Measurements from ENCODE around the gene UBE2E2.

UBE2E2 gene

DNA sequence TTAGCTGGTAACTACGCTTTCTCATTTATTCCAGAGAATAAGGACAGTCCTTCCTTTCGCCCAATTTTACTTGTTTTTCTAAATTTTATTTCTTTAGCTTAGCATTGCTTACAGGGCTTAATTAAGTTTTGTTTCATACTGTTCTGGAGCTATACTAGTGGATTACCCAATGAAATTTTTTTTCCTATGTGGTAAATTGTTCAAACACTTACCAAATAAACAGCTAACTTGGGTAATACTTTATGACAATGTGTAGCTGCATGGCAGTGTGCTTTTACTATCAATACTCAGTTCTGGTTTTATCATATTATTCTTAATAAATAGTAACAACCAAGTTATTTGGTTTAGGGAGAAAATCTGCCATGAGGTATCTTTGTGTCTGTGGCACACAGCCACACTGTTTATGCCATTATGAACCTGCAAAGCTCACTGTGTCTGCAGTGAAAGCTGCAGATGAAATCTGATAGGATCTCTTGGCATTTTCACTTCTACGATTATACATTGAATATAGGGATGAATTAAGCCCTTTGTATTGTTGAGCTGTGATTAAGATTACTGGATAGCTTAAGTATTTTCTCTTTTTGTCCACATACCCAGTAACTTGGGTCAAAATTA is 37.2 kb downstream of the UBE2E2 start:
- no peak for DNase-seq (ENCODE audit: low spot score)

DNA sequence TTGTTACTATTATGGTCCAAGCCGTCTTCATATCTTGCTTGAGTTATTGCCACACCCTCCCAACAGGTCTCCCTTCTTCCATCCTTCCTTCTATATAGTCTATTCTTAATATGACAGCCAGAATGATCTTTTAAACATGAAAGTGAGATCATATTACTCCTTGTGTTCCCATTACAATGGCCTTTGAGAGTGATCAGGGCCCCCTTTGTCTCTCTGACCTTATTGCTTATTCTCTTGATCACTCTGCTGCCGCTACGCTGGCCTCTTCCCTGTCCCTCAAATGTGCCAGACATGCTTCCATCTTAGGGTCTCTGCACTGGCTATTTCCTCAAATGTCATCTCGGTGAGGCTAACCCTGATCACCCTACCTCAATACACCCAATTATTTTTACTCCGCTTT is 38.1 kb downstream of the UBE2E2 start:
- no peak for DNase-seq (ENCODE audit: low spot score)

DNA sequence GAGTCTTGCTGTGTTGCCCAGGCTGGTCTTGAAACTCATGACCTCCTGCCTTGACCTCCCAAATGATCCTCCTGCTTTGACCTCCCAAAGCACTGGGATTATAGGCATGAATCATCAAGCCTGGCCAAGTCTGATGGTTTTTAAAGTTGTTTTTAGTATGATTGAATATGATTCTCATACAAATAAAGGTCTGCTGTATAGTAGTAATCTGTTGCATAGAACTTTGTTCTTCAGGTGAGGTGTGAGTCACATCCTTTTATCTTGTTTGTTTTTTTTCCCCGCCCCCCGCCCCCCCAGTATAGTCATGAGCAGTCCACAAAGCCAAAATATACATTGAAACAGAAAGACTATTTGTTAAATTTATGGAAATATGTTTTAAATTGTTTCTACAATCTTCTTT is 39.0 kb downstream of the UBE2E2 start:
- DNase-seq (ENCODE audit: low spot score), result no peak

DNA sequence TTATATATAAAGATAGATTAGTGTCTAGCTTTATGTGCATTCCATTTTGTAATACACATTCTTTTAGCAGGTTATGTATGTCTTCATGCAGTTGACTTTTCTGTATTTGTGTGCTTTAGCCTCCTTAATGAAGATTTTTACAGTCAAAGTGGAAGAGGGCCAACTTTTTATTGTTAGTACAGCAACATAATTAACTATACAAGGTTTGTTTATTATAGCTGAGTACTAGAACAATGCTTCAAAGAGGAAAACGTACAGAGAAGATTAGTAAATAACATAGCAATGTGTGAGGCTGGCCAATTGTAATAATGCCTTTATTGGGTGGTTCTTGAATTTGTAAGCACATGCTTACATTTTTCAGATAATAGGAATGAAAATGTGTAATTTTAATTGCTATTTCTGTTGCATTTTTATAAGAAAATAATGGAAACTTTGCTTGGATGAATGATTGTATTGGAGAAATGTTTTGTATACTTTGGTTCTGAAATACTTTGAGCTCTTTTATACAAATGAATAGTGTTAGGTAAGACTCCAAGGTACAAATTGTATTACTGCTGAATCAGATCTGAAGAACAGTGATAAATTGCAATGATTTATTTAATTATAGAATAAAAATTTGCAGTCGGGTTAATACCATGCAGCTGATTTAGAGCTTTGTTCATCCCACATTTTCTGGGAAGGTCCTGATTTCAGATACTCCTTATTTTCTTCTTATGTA is 41.4 kb downstream of the UBE2E2 start:
- DNase-seq (ENCODE audit: low spot score), result no peak

DNA sequence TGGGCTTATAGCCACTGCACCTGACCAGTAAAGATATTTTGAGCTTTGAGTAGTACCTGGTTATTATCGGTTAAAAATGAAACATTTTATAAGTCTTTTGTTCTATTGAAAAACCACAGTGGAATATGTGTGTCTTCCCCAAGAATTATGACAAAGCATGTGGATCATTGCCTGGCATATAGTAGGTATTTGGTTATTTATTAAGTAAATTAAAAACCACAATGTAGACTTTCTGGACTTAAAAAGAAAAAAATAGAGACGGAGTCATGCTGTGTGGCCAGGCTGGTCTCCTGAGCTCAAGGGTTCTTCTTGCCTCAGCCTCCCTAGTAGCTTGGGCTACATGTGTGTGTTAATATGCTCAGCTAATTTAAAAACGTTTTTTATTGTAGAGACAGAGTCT is 43.5 kb downstream of the UBE2E2 start:
- peak; percentile 87 for DNase-seq (ENCODE audit: low spot score)

DNA sequence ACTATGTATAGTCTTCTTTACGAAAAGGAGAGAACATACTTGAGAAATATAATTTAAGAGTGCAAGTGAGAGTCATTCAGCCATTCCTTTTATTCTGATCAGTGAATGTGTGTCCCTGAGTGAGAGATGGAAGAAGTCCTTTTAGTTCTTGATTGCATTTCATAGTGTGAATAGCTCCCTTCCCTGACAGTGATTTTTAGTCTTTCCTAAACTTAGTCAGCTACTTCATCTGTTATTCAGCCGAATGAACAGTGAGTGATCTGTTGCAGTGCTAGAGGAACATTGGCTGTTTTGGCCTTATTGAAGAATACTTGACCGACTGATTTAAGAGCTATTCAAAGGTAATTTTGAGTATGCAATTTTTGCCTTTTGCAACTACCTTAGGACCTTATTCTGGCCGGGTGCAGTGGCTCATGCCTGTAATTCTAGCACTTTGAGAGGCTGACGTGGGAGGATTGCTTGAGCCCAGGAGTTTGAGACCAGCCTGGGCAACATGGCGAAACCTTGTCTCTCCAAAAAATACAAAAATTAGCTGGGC is 45.5 kb downstream of the UBE2E2 start:
- DNase-seq (ENCODE audit: low spot score), result no peak

DNA sequence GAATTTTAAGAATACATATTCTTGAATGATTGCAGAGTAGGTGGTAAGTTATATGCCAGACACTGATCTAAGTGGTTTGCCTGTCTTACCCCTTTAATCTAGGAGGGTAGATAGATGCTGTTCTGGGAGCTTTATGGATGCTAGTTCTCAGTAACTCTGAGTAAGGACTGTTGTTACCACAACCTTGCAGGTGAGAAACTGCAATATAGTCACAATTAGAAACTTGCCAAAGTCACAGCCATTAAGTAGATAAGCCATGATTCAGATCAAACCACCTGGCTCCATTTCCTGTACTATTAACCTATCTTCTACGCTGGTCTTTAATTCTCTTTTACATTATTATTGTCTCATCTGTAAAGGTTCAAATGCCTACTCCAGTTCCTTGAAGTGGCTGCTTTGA is 46.8 kb downstream of the UBE2E2 start:
- no peak for DNase-seq (ENCODE audit: low spot score)

DNA sequence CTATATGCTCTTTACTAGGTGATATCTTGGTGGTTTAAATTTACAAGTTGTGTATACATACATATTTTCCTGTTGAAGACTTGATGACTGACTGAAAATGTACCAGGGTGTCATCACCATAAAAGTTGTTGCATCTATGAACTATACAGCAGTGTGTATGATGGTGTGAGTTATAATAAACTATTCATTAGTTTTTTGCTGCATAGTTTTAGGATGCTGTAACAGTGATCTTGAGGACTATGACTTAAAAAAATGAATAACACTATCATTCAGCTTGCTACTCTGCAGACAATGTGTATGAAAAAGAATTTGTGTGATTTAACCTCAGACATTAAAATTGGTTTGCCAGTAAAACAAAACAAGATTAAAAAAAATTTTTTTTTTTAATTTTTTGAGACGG is 49.0 kb downstream of the UBE2E2 start:
- DNase-seq (ENCODE audit: low spot score), result no peak

DNA sequence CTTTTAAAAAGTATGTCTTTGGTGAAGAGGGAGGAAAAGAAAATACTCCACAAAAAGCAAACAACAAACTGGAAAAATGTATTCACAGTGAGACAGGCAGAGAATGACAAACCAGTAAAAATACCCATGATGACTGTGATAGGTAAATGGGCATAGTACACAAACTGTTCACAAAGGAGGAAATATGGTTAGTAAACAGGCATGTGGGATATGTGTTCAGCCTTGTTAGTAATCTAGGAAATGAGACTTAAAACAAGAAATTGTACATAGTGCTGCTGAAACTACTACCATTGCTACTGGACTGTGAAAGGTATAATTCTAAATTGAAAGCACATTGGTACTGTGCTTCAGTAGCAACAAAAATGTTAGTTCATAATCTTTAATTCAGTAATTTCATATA is 50.1 kb downstream of the UBE2E2 start:
- peak; percentile 37 for DNase-seq (ENCODE audit: low spot score)

DNA sequence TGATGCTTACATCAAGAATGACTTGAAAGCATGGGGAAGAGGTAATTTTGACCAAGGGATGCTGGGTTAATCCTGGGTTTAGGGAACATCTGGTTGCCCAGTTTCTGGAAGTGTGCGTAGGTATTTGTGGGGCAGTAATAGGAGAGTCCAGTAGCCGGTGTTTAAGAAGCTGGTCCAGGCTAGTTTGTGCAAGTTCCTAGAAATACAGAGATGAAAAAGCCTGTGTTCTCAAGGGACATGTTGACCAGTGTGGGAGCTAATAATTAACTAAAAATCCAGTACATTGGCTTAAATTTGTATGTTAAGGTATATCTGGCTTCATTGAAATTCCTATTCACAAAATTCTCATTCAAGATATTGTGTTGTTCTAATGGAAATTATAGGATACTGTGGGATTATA is 51.2 kb downstream of the UBE2E2 start:
- no peak for DNase-seq (ENCODE audit: low spot score)

DNA sequence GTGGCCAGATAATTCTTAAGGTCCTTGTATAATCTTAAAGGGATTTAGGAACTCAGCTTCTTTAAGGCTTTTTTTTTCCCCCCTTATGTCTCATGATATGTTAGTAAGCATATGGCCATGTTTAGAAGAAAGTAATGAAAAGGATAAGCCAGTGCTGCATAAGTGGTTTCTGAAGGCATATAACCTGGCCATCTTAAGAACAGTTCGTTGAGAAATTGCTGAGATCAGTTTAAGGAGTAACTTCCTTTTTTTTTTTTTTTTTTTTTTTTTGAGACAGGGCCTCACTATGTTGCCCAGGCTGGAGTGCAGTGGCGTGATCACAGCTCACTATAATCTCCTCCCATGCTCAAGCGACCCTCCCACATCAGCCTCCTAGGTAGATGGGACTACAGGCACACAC is 51.7 kb downstream of the UBE2E2 start:
- DNase-seq (ENCODE audit: low spot score), result no peak

DNA sequence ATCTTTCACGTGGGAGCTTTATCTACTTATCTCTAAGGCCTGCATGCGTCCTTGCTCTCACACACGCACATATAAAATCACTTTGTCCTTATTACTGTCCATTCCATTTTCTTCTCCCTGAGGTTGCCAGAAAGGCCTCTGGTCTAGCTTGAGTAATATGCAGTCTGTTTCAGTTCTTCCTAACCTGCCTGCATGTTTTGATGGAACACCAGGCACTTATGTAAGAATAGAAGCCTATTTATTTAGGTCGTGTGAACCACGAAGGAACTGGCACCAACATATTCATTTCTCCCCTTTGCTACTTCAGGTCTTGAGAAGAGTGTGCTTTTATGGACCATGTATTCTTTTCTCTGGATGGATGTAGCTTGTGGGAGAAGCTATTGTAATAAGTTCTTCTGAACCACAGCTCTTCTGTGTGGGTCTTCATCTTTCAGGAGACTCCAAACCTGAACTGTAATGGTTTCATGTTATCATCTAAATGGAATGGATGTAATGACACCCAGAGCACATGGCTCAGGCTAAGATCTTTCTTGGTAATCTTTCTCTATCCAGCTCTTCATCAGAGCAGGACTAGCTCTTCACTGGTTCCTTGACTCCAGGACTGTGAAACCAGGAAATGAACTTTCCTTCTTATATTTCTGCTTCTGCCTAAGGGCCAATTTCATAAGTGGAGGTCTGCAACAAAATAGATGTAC is 53.8 kb downstream of the UBE2E2 start:
- no peak for DNase-seq (ENCODE audit: low spot score)

DNA sequence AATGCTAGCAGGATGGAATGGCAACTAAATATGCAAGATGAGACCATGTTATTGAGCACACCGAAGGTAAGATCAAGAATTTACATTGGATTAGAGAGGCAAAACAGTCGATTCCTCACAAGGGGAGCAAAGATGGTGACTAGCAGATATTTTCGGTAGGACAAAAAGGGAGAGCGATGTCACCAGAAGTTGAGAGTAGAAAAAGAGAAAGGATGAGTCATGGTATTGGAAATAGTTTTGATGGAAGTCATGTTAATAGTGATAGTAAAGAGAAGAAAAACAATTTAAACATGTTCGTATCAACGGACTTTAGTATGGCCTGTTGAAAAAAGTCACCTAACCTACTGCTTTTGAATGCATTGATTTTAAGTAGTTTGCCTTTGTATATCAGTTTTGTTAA is 55.0 kb downstream of the UBE2E2 start:
- peak; percentile 17 for DNase-seq (ENCODE audit: low spot score)

DNA sequence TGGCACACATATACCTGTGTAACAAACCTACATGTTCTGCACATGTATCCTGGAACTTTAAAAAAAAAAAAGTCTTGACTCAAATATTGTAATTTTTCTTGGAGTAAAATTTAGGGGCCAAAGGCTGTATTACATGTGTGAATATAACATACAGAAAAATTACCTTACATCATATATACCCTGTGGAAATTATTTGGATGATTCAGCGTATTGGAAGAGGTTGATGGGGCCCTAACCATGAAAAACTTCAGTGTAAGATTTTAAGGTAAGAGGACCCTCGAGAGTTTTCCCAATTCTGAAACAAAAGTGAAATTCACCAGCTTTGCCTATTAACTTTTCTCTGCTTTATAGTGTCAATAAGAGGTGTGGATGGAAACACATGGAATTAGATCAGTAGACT is 56.4 kb downstream of the UBE2E2 start:
- DNase-seq (ENCODE audit: low spot score), result no peak

DNA sequence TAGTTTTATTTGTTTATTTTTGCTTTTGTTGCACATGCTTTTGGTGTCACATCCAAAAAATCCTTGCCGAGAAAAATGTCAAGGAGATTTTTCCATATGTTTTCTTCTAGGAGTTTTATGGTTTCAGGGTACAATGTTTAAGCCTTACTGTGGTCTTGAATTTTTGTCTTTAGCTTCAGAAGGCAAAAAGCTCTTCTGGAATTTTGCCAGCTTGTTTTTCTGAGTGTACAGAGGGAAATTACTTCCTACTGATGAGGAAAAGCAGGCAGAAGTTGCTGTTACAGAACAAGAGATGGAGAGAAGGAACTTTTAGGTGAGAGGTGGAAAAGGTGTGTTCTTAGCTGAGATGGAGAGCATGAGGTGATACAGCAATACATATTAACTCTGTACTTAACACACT is 59.6 kb downstream of the UBE2E2 start:
- no peak for DNase-seq (ENCODE audit: low spot score)

DNA sequence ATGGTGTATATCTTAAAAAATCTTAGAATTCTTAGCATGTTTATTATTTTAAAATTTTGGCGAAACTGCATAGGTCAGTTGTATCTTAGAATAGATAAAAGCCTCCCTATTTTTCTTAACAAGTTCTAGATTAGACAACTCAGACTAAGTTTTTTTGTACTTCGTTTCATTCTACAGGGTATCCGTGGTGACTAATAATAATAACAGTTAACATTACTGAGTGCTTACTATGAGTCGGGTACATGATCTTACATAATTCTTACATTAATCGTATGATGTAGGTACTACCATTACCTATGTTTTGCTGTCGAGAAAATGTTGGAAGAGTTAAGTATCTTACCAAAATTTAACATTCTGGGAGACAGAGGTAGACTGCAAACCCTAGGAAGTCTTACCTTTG is 60.7 kb downstream of the UBE2E2 start:
- DNase-seq (ENCODE audit: low spot score), result peak; percentile 56

DNA sequence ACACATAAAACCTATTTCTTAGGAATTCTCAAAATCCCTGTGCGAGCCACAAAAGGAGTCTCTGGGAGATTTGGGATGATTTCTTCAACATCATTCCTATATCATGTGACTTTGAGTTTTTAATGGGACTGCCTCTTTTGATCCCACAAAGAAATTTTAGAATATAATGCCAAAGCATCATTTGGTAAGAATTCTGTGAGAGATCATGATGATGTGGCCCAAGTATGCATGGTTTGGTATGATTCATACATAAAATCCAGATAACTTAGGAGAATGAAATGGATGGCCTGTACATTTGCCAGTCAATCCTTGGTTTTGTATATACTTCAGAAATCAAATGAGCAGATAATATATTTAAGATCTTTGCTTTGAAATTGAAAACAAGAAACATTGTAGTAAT is 61.3 kb downstream of the UBE2E2 start:
- peak; percentile 63 for DNase-seq (ENCODE audit: low spot score)

DNA sequence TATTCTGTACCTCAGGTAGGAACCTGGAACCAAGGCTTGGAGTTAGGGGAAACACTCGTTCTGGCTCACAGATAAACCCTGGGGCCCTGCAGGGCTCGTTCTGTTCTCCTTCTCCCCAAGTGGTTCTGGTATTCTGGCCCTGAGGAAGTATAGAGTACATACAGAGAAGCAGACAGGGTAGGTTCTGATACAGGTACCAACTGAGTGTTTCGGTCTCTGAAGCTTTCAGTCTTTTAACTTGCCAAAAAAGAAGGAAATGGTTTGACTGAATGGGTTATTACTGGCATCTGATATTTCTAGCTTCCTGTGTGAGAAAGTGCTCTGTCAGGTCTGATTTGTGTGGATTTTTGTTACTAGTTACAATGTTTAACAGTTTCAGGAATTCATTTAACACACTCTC is 67.3 kb downstream of the UBE2E2 start:
- DNase-seq (ENCODE audit: low spot score), result no peak

DNA sequence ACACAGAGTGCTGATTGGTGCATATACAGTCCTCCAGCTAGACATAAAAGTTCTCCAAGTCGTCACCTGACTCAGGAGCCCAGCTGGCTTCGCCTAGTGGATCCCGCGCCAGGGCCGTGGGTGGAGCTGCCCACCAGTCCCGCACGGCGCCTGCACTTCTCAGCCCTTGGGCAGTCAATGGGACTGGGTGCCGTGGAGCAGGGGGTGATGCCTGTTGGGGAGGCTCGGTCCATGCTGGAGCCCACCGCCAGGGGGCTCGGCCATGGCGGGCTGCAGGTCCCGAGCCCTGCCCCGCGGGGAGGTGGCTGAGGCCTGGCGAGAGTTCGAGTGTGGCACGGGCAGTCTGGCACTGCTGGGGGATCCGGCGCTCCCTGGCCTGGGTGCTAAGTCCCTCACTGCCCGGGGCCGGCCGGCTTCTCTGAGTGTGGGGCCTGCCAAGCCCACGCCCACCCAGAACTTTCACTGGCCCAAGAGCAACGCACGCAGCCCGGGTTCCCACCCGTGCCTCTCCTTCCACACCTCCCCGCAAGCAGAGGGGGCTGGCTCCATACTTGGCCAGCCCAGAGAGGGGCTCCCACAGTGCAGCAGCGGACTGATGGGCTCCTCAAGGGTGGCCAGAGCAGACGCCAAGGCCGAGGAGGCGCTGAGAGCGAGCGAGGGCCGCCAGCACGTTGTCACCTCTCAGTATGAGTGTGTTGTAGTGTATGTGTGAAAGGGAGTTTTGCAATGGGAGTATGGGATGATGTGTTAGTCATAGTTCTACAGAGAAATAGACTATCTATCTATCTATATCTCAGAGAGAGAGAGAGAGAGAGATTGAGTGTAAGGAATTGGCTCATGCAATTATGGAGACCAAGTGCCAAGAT is 69.0 kb downstream of the UBE2E2 start:
- no peak for DNase-seq (ENCODE audit: low spot score)

DNA sequence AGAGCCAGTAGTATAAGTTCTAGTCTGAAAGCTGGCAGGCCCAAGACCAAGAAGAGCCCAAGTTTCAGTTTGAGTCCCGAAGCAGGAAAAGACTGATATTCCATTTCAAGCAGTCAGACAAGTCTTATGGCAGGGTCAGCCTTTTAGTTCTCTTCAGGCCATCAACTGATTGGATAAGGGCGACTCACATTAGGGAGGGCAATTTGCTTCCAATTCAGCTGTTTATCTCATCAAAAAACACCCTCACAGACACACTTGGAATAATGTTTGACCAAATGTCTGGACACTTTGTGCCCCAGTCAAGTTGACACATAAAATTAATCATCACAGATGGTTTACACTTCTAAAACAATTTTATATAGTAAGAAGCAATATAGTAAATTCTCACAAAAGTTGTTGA is 69.7 kb downstream of the UBE2E2 start:
- DNase-seq (ENCODE audit: low spot score), result peak; percentile 58

DNA sequence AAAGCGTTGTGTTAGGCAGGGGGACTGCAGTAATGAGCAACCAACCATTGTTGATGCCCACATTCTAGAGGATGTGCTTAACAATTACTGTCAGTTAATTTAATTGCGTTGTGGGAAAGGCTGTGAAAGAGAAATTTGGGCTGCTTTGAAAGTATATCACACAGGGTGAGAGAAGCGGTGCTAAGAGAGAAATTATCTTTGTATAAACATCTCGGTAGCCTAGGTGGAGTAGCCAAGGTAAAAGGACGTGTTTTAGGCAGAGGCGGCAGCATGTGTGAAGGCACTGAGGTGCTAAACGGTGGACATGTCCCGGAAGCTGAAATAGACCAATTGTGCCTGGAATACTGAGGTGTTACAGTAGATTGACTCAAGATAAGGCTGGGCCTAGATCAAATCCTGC is 71.9 kb downstream of the UBE2E2 start:
- DNase-seq (ENCODE audit: low spot score), result no peak

DNA sequence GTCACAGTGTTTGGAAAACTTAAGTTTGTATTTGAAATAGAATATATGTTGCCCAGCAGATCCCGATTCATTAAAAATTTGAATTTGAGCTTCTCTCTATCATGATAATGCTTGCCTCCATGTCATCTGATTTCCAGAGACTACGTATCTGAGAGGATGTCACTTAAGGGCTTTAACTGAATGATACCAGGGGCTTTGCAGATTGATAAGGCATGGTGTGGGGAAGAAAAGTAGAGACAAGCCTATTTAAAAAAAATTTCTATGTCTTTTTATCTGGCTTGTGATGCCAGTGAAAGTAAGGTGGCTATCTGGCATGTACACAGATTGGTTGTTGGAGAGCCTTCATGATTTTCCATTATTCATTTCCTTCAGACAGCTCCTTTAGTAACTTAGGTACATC is 72.7 kb downstream of the UBE2E2 start:
- DNase-seq (ENCODE audit: low spot score), result no peak

Data from kidney tubule cell (primary cell).